Choroid plexus epithelial cell (primary cell): ENCODE results near the gene SLC9C1.

Experiments
- DNase-seq: peaks from one replicate; pipeline ENCODE4 v3.0.0-alpha.2; 2010; ENCODE audit warnings: low read depth
- H3K4me3 ChIP-seq: 2 replicates; pipeline ENCODE4 v1.5.1; 2011; ENCODE audit warnings: low read depth, mild to moderate bottlenecking, control low read depth, low read length, moderate library complexity
- CTCF ChIP-seq: conservative IDR thresholded peaks from 2 replicates; pipeline ENCODE4 v1.5.1; 2011; ENCODE audit warnings: low read depth, mild to moderate bottlenecking, control low read depth, inconsistent platforms, low read length, moderate library complexity

Gene SLC9C1

DNA sequence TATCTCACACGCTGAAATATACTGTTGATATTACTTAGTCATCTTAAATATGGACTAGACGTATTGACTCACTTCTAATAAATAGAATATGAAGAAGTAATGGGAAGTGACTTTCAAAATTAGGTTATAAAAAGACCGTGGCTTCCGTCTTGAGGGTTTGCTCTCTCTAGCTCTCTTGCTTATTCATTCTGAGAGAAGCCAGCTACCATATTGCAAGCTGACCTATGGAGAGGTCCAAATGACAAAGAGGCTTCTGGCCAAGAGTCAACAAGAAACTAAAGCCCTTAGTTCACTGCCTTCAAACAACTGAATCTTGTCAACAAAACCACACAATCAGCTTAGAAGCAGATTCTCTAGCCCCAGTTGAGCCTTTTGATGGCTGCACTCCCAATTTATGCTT lies 46.1 kb downstream of the SLC9C1 start:
- no peak overlapping the region for H3K4me3 ChIP-seq
- TF ChIP-seq CTCF = no peak
- DNase-seq = no peak

GRCh38 chr3:112247350-112247749 lies 46.7 kb downstream of the SLC9C1 start:
- no peak overlapping the region for H3K4me3 ChIP-seq
- no peak for DNase-seq
- no peak for TF ChIP-seq CTCF

- peak; percentile 3 for DNase-seq
- no peak overlapping the region for H3K4me3 ChIP-seq
- no peak for TF ChIP-seq CTCF
Observed at GRCh38 chr3:112233083-112233482, 60.9 kb downstream of the SLC9C1 start.

GRCh38 chr3:112231727-112232126 lies 62.3 kb downstream of the SLC9C1 start:
- H3K4me3 ChIP-seq = no peak overlapping the region
- no peak for DNase-seq
- TF ChIP-seq CTCF = no peak

- no peak overlapping the region for H3K4me3 ChIP-seq
- DNase-seq = no peak
- TF ChIP-seq CTCF = no peak
Observed at GRCh38 chr3:112230033-112230432, 64.0 kb downstream of the SLC9C1 start.

- no peak overlapping the region for H3K4me3 ChIP-seq
- no peak for TF ChIP-seq CTCF
- DNase-seq = no peak
Observed at GRCh38 chr3:112228786-112229185, 65.2 kb downstream of the SLC9C1 start.

GRCh38 chr3:112200317-112200666 lies 93.7 kb downstream of the SLC9C1 start:
- no peak for DNase-seq
- no peak overlapping the region for H3K4me3 ChIP-seq
- no peak for TF ChIP-seq CTCF
